ENCODE results near the gene BRD8.
"Not testable (repeated sequence)": the region's sequence is repeated elsewhere in the genome, so short reads cannot be mapped to it uniquely, and the experiment has no call there.

Gene BRD8

DNA sequence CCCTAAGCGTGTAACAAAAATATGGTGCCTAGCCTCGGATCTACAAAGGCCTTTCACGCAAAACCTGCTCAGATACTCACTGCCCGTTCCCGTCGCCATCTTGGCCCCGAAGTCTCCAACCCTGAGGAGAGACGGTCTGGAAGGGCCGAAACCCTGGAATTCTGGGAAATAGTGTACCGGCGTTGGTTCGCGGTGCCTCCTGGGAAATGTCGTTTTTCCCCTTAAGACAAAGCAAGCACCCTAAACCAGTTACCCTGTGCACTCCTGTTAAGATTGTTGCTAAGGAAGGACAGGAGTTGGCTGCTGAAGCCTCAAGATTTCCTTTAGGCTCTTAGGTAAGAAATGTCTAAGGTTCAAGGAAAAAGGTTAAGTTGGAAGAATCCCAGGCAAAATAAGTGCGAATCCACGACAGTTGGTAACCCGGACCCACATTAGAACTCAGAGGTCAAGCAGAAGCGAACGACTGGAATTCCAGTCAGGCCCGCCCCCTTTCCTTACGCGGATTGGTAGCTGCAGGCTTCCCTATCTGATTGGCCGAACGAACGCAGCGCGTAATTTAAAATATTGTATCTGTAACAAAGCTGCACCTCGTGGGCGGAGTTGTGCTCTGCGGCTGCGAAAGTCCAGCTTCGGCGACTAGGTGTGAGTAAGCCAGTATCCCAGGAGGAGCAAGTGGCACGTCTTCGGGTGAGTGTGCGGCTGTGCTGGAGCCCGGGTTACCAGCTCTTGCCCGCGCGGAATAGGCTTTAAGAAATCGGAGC lies at the start of gene BRD8, which contains the start of gene KIF20A:
BRD8 (minus strand) TSS at position 115 of the 761 bp plus-strand sequence; CDS start at position 99, 16 bp downstream.
KIF20A (plus strand) TSS at position 597 of the 761 bp plus-strand sequence. CDS start 569 bp downstream, outside the sequence.
- peak; percentile 52 for DNase-seq (ENCODE audit: low spot score)

- no peak for DNase-seq (ENCODE audit: low spot score)
These were observed 48.5 kb upstream of the BRD8 start for GRCh38 chr5:138226910-138227309.

DNA sequence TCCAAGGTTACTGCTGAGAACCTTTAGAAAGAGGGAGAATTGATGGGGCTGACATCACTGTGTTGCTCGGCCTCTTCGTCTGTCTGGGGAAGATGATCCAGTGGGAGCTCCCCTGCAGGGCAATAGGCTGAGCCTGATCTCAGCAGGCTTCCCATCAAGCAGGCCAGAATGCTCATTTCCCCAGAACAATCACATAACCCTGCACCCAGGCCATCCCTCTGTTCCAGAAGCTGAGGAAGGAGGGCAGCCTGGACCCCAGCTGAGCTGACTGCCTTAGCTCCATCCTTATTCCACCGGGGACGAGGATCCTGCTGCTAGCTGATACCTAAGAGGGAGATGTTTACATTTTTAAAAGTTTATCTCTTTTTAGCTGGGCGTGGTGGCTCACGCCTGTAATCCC lies 46.3 kb upstream of the BRD8 start:
- DNase-seq (ENCODE audit: low spot score), result no peak

GRCh38 chr5:138223532-138223931 lies 45.1 kb upstream of the BRD8 start:
- no peak for DNase-seq (ENCODE audit: low spot score)

- no peak for DNase-seq (ENCODE audit: low spot score)
These were observed 38.4 kb upstream of the BRD8 start for GRCh38 chr5:138216799-138217198.

- DNase-seq (ENCODE audit: low spot score), result peak; percentile 91
These were observed 35.0 kb upstream of the BRD8 start, which contains the start of gene CDC23 for GRCh38 chr5:138213161-138214029. CDC23 (minus strand) TSS chr5:138213323; CDS start chr5:138213312, 11 bp downstream.

- no peak for DNase-seq (ENCODE audit: low spot score)
These were observed 34.4 kb upstream of the BRD8 start for GRCh38 chr5:138212828-138213160.

DNA sequence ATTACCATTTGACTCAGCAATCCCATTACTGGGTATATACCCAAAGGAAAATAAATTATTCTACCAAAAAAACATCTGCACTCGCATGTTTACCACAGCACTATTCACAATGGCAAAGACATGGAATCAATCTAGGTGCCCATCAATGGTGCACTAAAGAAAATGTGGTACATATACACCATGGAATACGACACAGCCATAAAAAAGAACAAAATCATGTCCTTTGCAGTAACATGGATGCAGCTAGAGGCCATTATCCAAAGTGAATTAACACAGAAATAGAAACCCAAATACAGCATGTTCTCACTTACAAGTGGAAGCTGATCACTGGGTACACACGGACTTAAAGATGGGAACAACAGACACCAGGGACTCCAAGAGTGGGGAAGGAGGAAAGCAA lies 32.6 kb upstream of the BRD8 start:
- no peak for DNase-seq (ENCODE audit: low spot score)

DNA sequence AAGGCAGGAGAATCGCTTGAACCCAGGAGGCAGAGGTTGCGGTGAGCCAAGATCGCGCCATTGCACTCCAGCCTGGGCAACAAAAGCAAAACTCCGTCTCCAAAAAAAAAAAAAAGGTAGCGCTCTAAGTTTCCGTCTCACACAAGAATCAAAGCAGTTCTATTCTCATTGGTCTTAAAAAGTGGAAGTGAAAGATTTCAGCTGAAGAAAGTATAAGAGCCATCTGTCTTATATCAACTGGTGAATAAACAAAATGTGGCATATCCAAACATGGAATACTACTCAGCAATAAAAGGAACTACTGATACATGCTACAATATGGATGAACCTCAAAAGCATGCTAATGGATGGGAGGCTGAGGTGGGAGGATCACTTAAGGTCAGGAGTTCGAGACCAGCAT lies 15.4 kb upstream of the BRD8 start:
- DNase-seq (ENCODE audit: low spot score), result not testable (repeated sequence)

DNA sequence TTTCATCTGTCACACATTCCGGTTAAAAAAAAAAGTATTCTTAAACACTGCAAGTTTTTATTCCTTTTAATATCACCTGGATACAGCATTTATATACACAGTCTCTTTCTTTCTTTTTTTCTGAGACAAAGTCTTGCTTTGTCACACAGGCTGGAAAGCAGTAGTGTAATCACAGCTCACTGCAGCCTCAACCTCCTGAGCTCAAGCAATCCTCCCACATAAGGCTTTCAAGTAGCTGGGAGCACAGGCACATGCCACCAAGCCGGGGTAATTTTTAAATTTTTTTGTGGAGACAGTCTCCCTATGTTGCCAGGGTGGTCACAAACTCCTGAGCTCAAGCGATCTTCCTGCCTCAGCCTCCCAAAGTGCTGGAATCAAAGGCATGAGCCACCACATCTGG lies 14.4 kb upstream of the BRD8 start:
- DNase-seq (ENCODE audit: low spot score), result no peak

DNA sequence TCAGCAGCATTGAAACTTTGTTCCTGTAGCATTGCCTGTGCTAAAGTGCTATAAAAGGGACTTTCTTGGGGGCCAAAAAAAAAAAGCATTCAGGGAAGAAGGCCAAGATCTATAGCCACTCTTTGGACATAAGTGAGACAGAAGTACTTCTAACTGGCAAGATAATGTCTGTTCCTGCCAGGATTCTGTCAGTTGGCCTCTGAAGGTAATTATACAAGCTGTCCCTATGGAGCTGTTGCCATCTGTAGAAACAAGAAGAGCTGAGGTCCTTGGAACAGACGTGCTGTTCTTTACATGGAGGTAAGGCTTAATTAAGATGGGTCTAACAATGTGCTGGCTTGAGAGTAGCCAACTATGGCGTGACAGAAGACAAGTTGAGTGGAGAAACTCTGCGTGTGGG lies 10.2 kb upstream of the BRD8 start:
- DNase-seq (ENCODE audit: low spot score), result no peak

- DNase-seq (ENCODE audit: low spot score), result no peak
These were observed 7.6 kb upstream of the BRD8 start for GRCh38 chr5:138186002-138186447.

- DNase-seq (ENCODE audit: low spot score), result no peak
These were observed 4.4 kb upstream of the BRD8 start for GRCh38 chr5:138182808-138183207.

DNA sequence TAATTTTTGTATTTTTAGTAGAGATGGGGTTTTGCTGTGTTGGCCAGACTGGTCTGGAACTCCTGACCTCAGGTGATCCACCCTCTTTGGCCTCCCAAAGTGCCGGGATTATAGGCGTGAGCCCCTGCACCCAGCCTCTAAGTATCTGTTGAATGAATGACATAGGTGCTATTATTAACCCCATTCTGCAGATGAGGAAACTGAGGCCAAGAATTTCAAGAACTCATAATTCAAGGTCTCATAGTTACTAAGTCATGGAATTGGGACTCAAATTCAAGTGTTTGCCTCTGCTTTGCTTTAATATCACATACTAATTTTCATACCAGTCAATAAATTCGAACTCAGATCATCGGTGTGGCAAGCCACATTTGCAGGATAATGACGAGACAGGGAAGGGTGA lies 2.4 kb upstream of the BRD8 start:
- DNase-seq (ENCODE audit: low spot score), result no peak

DNA sequence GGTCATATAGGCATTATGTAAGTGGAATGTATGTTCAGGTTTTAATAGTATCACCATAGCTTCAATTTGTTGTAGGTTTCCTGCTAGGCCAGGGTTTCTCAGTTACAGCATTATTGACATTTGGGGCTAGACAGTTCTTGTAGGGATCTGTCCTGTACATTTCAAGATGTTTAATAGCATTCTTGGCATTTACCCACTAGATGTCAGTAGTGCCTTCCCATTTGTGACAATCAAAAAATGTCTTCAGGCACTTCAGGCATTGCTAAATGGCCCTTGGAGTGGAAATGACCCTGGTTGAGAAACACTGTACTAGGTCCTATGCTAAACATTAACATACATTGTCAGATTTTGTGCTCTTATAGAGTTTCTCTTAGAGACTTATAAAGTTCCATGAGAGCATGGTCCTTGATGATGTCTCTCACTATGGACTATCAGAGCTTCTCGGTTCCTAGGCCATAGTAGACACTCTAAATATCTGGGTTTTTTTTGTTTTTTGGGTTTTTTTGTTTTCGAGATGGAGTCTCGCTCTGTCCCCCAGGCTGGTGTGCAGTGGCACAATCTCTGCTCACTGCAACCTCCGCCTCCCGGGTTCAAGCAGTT lies 1.9 kb upstream of the BRD8 start:
- peak; percentile 12 for DNase-seq (ENCODE audit: low spot score)

DNA sequence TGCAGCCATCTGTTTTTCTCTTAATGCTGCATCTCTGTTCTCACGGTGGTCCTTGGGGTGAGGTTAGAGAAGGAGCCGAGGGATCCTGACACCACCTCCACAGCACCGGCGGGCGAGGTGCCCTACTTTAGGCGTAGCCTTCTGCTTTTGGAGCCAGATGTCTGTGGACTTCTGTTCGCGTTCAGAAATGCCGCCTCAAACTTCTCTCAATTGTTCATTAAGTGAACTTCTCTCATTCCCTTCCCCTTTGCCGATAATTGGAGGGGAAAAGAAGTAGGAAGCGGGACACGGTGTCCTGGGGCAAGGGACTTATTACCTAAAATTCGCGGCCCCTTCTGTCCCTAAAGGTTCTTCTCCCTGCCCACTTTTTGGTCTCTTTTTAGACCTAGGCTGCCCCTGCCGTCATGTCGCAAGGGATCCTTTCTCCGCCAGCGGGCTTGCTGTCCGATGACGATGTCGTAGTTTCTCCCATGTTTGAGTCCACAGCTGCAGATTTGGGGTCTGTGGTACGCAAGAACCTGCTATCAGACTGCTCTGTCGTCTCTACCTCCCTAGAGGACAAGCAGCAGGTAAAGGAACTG lies 937 bp upstream of the BRD8 start:
- DNase-seq (ENCODE audit: low spot score), result no peak

GRCh38 chr5:138177941-138178515 lies 402 bp downstream of the BRD8 start:
- peak; percentile 22 for DNase-seq (ENCODE audit: low spot score)

GRCh38 chr5:138170299-138170698 lies 8.1 kb downstream of the BRD8 start:
- DNase-seq (ENCODE audit: low spot score), result no peak

GRCh38 chr5:138169124-138169523 lies 9.3 kb downstream of the BRD8 start:
- DNase-seq (ENCODE audit: low spot score), result no peak

DNA sequence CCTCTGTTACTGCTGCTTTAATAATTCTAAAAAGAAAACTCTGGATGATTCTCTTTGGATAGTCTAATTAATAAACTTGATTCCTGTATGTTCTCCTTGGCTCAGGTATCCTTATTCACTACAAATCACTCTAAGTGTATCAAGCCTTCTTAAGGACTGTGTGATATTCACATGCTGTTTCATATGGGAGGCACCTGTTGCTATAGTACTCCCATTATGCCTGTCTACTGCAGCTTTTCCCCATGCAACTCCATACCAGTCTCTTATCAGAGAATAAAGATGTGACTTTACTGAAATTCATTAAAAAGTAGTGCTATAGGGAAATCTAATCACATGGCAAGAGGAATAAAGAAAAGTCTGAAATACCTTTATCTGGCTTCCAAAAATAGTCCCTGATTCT lies 14.7 kb downstream of the BRD8 start:
- DNase-seq (ENCODE audit: low spot score), result no peak

DNA sequence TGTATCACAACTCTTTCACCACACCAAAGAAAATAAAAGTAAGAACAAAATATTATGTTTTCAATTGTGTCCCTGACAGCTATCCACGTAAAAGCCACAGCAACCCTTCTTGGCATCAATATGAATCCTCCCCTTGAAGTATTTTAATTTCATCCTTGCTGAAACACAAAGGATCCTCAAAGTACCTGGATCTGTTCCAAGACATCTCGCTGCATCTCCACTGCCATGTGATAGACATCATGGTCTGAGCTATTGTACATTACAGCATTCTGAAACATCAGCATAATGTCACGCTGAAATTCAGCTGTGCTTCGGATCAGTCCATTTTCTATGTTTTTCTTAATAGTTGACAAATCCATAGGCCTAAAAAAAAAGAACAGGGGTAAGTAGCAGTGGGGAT lies 17.7 kb downstream of the BRD8 start:
- no peak for DNase-seq (ENCODE audit: low spot score)

- DNase-seq (ENCODE audit: low spot score), result no peak
These were observed 18.8 kb downstream of the BRD8 start for GRCh38 chr5:138159666-138160065.
